ENCODE data around the gene ANTXR2. TPM values are rescaled to one million over a fixed set of nuclear protein-coding genes. Genes with fewer than 3 reads are reported as not detected.

The ANTXR2 gene
- total RNA-seq, 2 donors from 2014 or later, result 86.1 to 133 TPM

DNA sequence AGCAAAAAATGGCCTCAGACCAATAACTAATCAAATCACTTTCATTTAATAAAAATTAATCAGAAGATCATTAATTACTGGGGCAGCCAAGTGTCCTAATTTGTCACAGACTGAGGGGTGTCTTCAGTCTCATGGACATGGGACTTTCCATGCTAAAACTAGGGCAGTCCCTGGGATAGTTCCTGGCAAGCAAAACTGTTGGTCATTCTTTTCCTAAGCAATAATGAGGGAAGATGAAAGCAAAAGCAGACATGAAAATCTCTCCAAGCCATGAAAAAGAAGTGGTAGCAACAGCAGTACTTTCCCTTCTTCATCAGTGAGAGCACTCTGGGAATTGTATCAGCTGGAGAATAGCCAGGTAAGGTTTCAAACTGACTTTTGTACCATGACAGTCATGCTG is 3.7 kb upstream of the ANTXR2 start:
- Histone ChIP-seq H3K4me1 (replicated peaks) (no peaks in the 10 kb centered on the region), H3K36me3 (no peaks in the 10 kb centered on the region), H3K27ac (no peak overlapping the region), H3K4me3 (no peak overlapping the region), H3K27me3 (replicated peaks; ENCODE audit: insufficient read depth) (no peaks in the 10 kb centered on the region), H3K9me3 (no peaks in the 10 kb centered on the region)
- intact Hi-C loops (cut with DNase I), result loop anchor here (10.0 kb wide), 1 partner anchor 1122 kb away; no protein-coding TSS in a partner anchor
- no peak for TF ChIP-seq POLR2AphosphoS5 (IDR thresholded peaks at IDR 0.05)
- no peak for TF ChIP-seq CTCF (IDR thresholded peaks at IDR 0.05)
- no peak for TF ChIP-seq POLR2A (IDR thresholded peaks at IDR 0.05)
- DNase-seq (ENCODE audit: low spot score), result no peak

GRCh38 chr4:80075995-80076675 is 3.1 kb upstream of the ANTXR2 start:
- no peaks in the 10 kb centered on the region for H3K9me3 ChIP-seq
- intact Hi-C loops (cut with DNase I), result loop anchor here (10.0 kb wide), 1 partner anchor 1121 kb away; no protein-coding TSS in a partner anchor
- no peaks in the 10 kb centered on the region for H3K36me3 ChIP-seq
- H3K27ac ChIP-seq, result no peak overlapping the region
- no peaks in the 10 kb centered on the region for H3K4me1 ChIP-seq (replicated peaks)
- H3K27me3 ChIP-seq (replicated peaks; ENCODE audit: insufficient read depth), result no peaks in the 10 kb centered on the region
- no peak for DNase-seq (ENCODE audit: low spot score)
- TF ChIP-seq POLR2A (IDR thresholded peaks at IDR 0.05) (no peak), CTCF (IDR thresholded peaks at IDR 0.05) (no peak), POLR2AphosphoS5 (IDR thresholded peaks at IDR 0.05) (no peak)
- H3K4me3 ChIP-seq, result no peak overlapping the region

- intact Hi-C loops (cut with DNase I), result loop anchor here (5.0 to 10.0 kb wide), 4 partner anchors 108 to 1120 kb away; no protein-coding TSS in a partner anchor
- no peaks in the 10 kb centered on the region for H3K36me3 ChIP-seq
- no peaks in the 10 kb centered on the region for H3K4me1 ChIP-seq (replicated peaks)
- no peaks in the 10 kb centered on the region for H3K27me3 ChIP-seq (replicated peaks; ENCODE audit: insufficient read depth)
- no peak for TF ChIP-seq CTCF (IDR thresholded peaks at IDR 0.05)
- no peak for TF ChIP-seq POLR2A (IDR thresholded peaks at IDR 0.05)
- no peak for TF ChIP-seq POLR2AphosphoS5 (IDR thresholded peaks at IDR 0.05)
- DNase-seq (ENCODE audit: low spot score), result no peak
- no peaks in the 10 kb centered on the region for H3K9me3 ChIP-seq
- H3K4me3 ChIP-seq, result no peak overlapping the region
- H3K27ac ChIP-seq, result no peak overlapping the region
These were observed 1.6 kb upstream of the ANTXR2 start for GRCh38 chr4:80074651-80075050.

GRCh38 chr4:80074069-80074468 is 1.0 kb upstream of the ANTXR2 start:
- H3K27me3 ChIP-seq (replicated peaks; ENCODE audit: insufficient read depth), result no peaks in the 10 kb centered on the region
- H3K4me1 ChIP-seq (replicated peaks), result no peaks in the 10 kb centered on the region
- H3K36me3 ChIP-seq, result no peaks in the 10 kb centered on the region
- H3K4me3 ChIP-seq, result no peak overlapping the region
- DNase-seq (ENCODE audit: low spot score), result no peak
- H3K9me3 ChIP-seq, result no peaks in the 10 kb centered on the region
- no peak for TF ChIP-seq POLR2AphosphoS5 (IDR thresholded peaks at IDR 0.05)
- no peak for TF ChIP-seq POLR2A (IDR thresholded peaks at IDR 0.05)
- TF ChIP-seq CTCF (IDR thresholded peaks at IDR 0.05), result no peak
- peak overlapping the region; percentile 93 to 94 for H3K27ac ChIP-seq
- intact Hi-C loops (cut with DNase I), result loop anchor here (5.0 to 10.0 kb wide), 4 partner anchors 108 to 1119 kb away; no protein-coding TSS in a partner anchor

GRCh38 chr4:80073473-80074008 is 512 bp upstream of the ANTXR2 start:
- Histone ChIP-seq H3K4me1 (replicated peaks) (no peaks in the 10 kb centered on the region), H3K9me3 (no peaks in the 10 kb centered on the region), H3K4me3 (peak overlapping the region; percentile 87 to 98), H3K36me3 (no peaks in the 10 kb centered on the region), H3K27me3 (replicated peaks; ENCODE audit: insufficient read depth) (no peaks in the 10 kb centered on the region), H3K27ac (peak overlapping the region; percentile 93 to 94)
- DNase-seq (ENCODE audit: low spot score), result no peak
- no peak for TF ChIP-seq POLR2A (IDR thresholded peaks at IDR 0.05)
- TF ChIP-seq POLR2AphosphoS5 (IDR thresholded peaks at IDR 0.05), result no peak
- no peak for TF ChIP-seq CTCF (IDR thresholded peaks at IDR 0.05)
- intact Hi-C loops (cut with DNase I), result loop anchor here (5.0 to 10.0 kb wide), 4 partner anchors 109 to 1119 kb away; no protein-coding TSS in a partner anchor
- 26% methylated on average over 4 of the region's 4 CpGs for WGBS

Data from prostate gland (tissue), 2 donors.